Karpas-422 (cell line): Measurements from ENCODE around the gene SKOR2. TPM values are rescaled to one million over a fixed set of nuclear protein-coding genes. Genes with fewer than 3 reads are reported as not detected.
"Not testable (repeated sequence)": the region's sequence is repeated elsewhere in the genome, so short reads cannot be mapped to it uniquely, and the experiment has no call there.

Experiments used
- DNase-seq: peaks from one replicate; pipeline ENCODE4 v3.0.0-alpha.2; 2015
- H2AFZ ChIP-seq: fragments of 200-600 bp; sonication (generic); 2 replicates; pipeline ENCODE4 v1.6.1; 2014; ENCODE audit warnings: antibody characterized with exemption, low read length, mixed read lengths
- H3K27ac ChIP-seq: fragments of 200-600 bp; sonication (generic); 2 replicates; pipeline ENCODE4 v1.5.1; 2014; ENCODE audit warnings: mild to moderate bottlenecking, low read length, moderate library complexity
- H3K27me3 ChIP-seq: fragments of 200-600 bp; sonication (generic); 2 replicates; pipeline ENCODE4 v1.6.1; 2014; ENCODE audit warnings: low read length, mixed read lengths
- H3K36me3 ChIP-seq: fragments of 200-600 bp; sonication (generic); 2 replicates; pipeline ENCODE4 v1.6.1; 2014; ENCODE audit warnings: low read length, mixed read lengths; ENCODE audit not compliant: insufficient read depth
- H3K4me1 ChIP-seq: fragments of 200-600 bp; sonication (generic); 2 replicates; pipeline ENCODE4 v1.6.1; 2014; ENCODE audit warnings: mild to moderate bottlenecking, low read length, mixed read lengths
- H3K4me2 ChIP-seq: fragments of 200-600 bp; sonication (generic); 2 replicates; pipeline ENCODE4 v1.6.1; 2014; ENCODE audit warnings: low read length, low read depth, mild to moderate bottlenecking; ENCODE audit not compliant: poor library complexity, severe bottlenecking
- H3K4me3 ChIP-seq: fragments of 200-600 bp; sonication (generic); 2 replicates; pipeline ENCODE4 v1.5.1; 2014; ENCODE audit warnings: mild to moderate bottlenecking, antibody characterized with exemption, low read length, mixed read lengths
- H3K79me2 ChIP-seq: fragments of 200-600 bp; sonication (generic); 2 replicates; pipeline ENCODE4 v1.6.1; 2014; ENCODE audit warnings: mild to moderate bottlenecking, low read length, mixed read lengths
- H3K9ac ChIP-seq: fragments of 200-600 bp; sonication (generic); 2 replicates; pipeline ENCODE4 v1.6.0; 2014; ENCODE audit warnings: low read length
- H3K9me2 ChIP-seq: fragments of 200-600 bp; sonication (generic), shearing (Covaris generic); replicated peaks from 2 replicates; pipeline ENCODE4 v1.6.0; 2014; ENCODE audit warnings: mild to moderate bottlenecking, low read length, moderate library complexity; ENCODE audit not compliant: insufficient read depth
- H3K9me3 ChIP-seq: fragments of 300-700, 200-600 bp; sonication (generic); 2 replicates; pipeline ENCODE4 v1.6.1; 2014; ENCODE audit warnings: low read length, mixed read lengths
- H4K20me1 ChIP-seq: fragments of 200-600 bp; sonication (generic); 2 replicates; pipeline ENCODE4 v1.6.1; 2014; ENCODE audit warnings: mild to moderate bottlenecking, antibody characterized with exemption, low read length, low read depth; ENCODE audit not compliant: insufficient read depth
- total RNA-seq: library from RNA; depleted of rRNA; stranded (reverse); fragments of >200 nt; shearing (Covaris generic); gene quantifications from 2 replicates; pipeline ENCODE4 v1.2.3, GENCODE V29; 2014; ENCODE audit warnings: low replicate concordance

The SKOR2 gene
- total RNA-seq, 1 experiment from 2014 or later, result not detected

DNA sequence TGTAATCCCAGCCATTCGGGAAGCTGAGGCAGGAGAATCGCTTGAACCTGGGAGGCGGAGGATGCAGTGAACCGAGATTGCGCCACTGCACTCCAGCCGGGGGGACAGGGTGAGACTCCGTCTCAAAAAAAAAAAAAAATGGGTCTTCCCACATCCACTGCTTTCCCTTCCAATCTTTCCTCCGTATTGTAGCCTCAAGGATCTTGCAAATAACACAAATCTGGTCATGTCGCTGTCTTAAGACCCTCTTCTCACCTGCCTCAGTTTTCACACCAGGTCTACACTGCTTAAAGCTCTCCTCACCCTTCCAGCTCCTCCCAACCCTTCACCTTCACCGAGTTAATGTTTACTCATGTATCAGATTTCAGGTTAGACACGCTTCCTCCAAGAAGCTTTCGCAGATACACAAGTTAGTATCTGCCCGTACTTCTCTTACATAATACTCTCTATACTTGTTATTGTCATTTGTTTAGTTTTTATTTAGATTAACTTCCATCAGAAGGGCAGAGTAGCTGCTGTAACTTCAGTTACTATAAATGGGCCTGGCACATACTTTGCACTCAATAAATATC is 76.8 kb downstream of the SKOR2 start:
- Histone ChIP-seq H3K27ac (peak overlapping the region; percentile 14; the same call in 1 of the 2 replicates), H2AFZ (no peak overlapping the region), H4K20me1 (peaks cover 5% of the 10 kb centered on the region; the same call in 1 of the 2 replicates), H3K27me3 (no peaks in the 10 kb centered on the region), H3K9me2 (no peaks in the 10 kb centered on the region), H3K36me3 (peaks cover 7% of the 10 kb centered on the region), H3K4me3 (peak overlapping the region; percentile 98), H3K79me2 (peaks cover 65% of the 10 kb centered on the region), H3K4me1 (peaks cover 32% of the 10 kb centered on the region), H3K9me3 (no peaks in the 10 kb centered on the region), H3K9ac (peak overlapping the region; percentile 95), H3K4me2 (peak overlapping the region; percentile 94)
- DNase-seq, result no peak

DNA sequence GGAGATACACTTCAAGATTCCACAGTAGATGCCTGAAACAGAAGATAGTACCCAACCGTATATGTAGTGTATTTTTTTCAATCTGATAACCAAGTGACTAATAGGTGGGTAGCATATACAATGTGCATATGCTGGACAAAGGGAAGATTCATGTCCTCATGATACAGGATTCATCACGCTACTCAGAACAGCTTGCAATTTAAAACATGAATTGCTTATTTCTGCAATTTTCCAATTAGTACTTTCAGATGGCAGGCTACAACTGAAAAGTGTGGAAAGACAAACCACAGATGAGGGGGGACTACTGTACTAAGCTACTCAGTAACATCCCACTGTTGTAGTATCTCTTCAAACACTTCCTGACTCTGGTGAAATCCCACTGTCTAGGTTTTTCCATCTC is 79.0 kb downstream of the SKOR2 start:
- no peaks in the 10 kb centered on the region for H3K27me3 ChIP-seq
- no peak overlapping the region for H3K4me3 ChIP-seq
- H3K27ac ChIP-seq, result no peak overlapping the region
- H3K4me2 ChIP-seq, result no peak overlapping the region
- H4K20me1 ChIP-seq, result peaks cover 5% of the 10 kb centered on the region; the same call in 1 of the 2 replicates
- peaks cover 7% of the 10 kb centered on the region for H3K36me3 ChIP-seq
- no peak for DNase-seq
- H3K9ac ChIP-seq, result no peak overlapping the region
- H3K9me2 ChIP-seq, result no peaks in the 10 kb centered on the region
- peaks cover 83% of the 10 kb centered on the region for H3K79me2 ChIP-seq
- no peaks in the 10 kb centered on the region for H3K9me3 ChIP-seq
- H3K4me1 ChIP-seq, result peaks cover 29% of the 10 kb centered on the region
- H2AFZ ChIP-seq, result no peak overlapping the region

DNA sequence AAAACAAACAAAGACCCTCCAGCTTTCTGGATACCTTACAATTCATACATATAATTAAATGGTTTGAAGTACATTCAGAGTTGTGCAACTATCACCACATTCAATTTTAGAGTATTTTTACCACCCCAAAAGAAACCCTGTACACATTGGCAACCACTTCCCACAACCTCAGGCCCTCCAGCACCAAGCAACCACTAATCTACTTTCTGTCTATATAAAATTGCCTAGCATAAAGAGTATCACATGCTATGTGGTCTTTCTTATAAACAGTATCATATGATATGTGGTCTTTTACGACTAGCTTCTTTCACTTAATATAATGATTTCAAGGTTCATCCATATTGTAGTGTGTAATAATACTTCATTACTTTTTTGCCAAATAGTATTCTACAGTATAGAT is 82.5 kb downstream of the SKOR2 start:
- H3K4me1 ChIP-seq, result peaks cover 32% of the 10 kb centered on the region
- no peaks in the 10 kb centered on the region for H3K27me3 ChIP-seq
- H3K9ac ChIP-seq, result no peak overlapping the region
- DNase-seq, result no peak
- H4K20me1 ChIP-seq, result no peaks in the 10 kb centered on the region; the same call in 1 of the 2 replicates
- peaks cover 96% of the 10 kb centered on the region for H3K79me2 ChIP-seq
- H3K9me3 ChIP-seq, result no peaks in the 10 kb centered on the region
- H3K36me3 ChIP-seq, result peaks cover 7% of the 10 kb centered on the region
- no peak overlapping the region for H3K4me3 ChIP-seq
- no peaks in the 10 kb centered on the region for H3K9me2 ChIP-seq
- H2AFZ ChIP-seq, result no peak overlapping the region
- H3K4me2 ChIP-seq, result no peak overlapping the region
- H3K27ac ChIP-seq, result no peak overlapping the region

DNA sequence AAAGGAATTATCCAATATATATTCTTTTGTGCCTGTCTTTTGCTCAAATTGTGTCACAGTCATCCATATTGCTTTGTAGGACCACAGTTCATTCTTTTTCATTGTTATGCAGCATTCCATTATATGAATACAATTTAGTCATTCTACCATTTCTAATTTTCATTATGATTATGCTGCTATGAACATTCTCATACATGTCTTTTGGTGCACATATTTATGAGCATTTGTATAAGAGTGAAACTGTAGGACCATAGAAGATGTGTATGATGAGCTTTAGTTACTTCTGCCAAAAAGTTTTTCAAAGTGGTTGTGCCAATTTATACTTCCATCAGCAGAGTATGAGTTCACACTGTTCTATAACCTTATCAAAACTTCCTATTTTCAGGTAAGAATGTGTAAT is 83.0 kb downstream of the SKOR2 start:
- Histone ChIP-seq H2AFZ (no peak overlapping the region), H3K4me3 (no peak overlapping the region), H3K9me2 (no peaks in the 10 kb centered on the region), H3K9me3 (no peaks in the 10 kb centered on the region), H3K36me3 (peaks cover 5% of the 10 kb centered on the region; the same call in 1 of the 2 replicates), H3K4me1 (peaks cover 32% of the 10 kb centered on the region), H3K27ac (no peak overlapping the region), H3K9ac (no peak overlapping the region), H3K4me2 (no peak overlapping the region), H3K79me2 (peaks cover 96% of the 10 kb centered on the region), H4K20me1 (no peaks in the 10 kb centered on the region; the same call in 1 of the 2 replicates), H3K27me3 (no peaks in the 10 kb centered on the region)
- DNase-seq, result no peak

DNA sequence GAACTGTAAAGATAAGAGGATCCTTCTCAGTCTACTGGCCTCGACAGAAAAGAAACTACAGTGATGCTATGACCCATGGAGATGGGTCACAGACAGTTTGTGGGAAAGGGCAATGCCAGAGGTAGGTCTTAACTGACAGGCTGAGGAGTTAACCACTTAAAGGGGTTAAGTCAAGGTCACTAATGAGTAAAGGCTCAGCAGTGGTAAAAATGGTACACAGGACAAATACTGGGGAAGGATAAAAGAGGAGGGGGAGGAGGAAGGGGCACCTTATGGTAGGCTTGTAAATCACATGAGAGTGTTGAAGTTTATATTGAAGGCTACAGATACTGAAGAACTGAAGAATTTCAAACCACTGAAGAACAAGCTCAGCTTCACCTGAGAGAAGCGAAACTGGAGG is 85.2 kb downstream of the SKOR2 start:
- no peak overlapping the region for H2AFZ ChIP-seq
- no peaks in the 10 kb centered on the region for H4K20me1 ChIP-seq
- no peaks in the 10 kb centered on the region for H3K9me2 ChIP-seq
- no peaks in the 10 kb centered on the region for H3K36me3 ChIP-seq
- no peak overlapping the region for H3K4me3 ChIP-seq
- DNase-seq, result no peak
- H3K4me2 ChIP-seq, result no peak overlapping the region
- H3K9ac ChIP-seq, result no peak overlapping the region
- H3K79me2 ChIP-seq, result peaks cover 96% of the 10 kb centered on the region
- no peaks in the 10 kb centered on the region for H3K27me3 ChIP-seq
- H3K9me3 ChIP-seq, result no peaks in the 10 kb centered on the region
- H3K4me1 ChIP-seq, result peaks cover 25% of the 10 kb centered on the region
- H3K27ac ChIP-seq, result no peak overlapping the region

DNA sequence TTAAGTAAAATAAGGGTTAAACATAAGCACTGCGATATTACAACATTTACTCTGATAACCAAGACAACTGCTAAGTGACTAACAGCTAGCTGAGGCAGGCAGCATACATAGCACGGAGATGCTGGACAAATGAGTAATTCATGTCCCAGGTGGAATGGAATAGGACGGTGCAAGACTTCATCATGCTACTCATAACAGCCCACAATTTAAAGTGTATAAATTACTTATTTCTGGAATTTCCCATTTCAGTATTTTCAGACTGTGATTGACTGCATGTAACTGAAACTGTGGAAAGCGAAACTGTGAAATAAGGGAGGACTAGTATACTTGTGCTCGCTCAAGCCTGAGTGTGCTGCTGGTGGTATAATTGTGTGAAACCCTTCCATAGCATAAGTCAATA is 88.2 kb downstream of the SKOR2 start:
- Histone ChIP-seq H3K27ac (no peak overlapping the region), H3K36me3 (0 out of 2 replicates have a peak, but pooled peaks cover 3% of the 10 kb centered on the region), H3K4me3 (no peak overlapping the region), H3K9ac (no peak overlapping the region), H4K20me1 (no peaks in the 10 kb centered on the region), H3K4me1 (peaks cover 25% of the 10 kb centered on the region), H3K4me2 (no peak overlapping the region), H3K27me3 (no peaks in the 10 kb centered on the region), H3K9me3 (no peaks in the 10 kb centered on the region), H3K79me2 (peaks cover 97% of the 10 kb centered on the region), H3K9me2 (no peaks in the 10 kb centered on the region), H2AFZ (no peak overlapping the region)
- DNase-seq, result no peak

DNA sequence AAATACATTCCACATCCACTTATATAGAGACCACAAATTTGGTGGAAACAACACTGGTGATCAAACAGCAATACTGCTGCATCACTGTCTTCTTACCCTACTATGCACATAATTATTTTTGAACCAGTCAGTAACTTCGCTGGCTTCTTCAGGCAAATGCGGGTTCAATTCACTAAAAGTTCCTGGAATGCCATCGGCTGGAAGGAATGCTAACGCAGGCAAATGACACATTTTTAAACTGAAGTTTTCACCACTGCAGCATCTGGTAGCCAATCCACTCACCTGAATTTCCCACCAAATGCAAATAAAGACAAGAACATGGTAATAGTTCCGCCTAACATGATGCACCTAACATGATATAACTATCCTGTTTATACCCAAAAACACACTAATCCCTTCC is 91.2 kb downstream of the SKOR2 start:
- Histone ChIP-seq H3K36me3 (peaks cover 15% of the 10 kb centered on the region; the same call in 1 of the 2 replicates), H3K27me3 (no peaks in the 10 kb centered on the region), H3K4me3 (no peak overlapping the region), H3K27ac (no peak overlapping the region), H4K20me1 (no peaks in the 10 kb centered on the region), H2AFZ (no peak overlapping the region), H3K79me2 (peaks cover 92% of the 10 kb centered on the region), H3K4me1 (peaks cover 20% of the 10 kb centered on the region), H3K9me2 (no peaks in the 10 kb centered on the region), H3K9ac (no peak overlapping the region), H3K4me2 (no peak overlapping the region), H3K9me3 (no peaks in the 10 kb centered on the region)
- no peak for DNase-seq

DNA sequence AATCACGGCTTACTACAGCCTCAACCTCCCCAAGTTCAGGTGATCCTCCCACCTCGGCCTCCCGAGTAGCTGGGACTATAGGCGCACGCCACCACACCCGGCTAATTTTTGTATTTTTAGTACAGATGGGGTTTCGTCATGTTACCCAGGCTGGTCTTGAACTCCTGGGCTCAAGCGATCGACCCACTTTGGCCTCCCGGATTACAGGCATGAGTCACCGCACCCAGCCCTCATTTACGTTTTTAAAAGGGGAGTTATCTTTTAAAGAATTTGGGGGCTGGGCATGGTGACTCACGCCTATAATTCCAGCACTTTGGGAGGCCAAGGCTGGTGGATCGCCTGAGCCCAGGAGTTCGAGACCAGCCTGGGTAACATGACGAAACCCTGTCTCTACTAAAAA is 93.1 kb downstream of the SKOR2 start:
- not testable (repeated sequence) for H3K27ac ChIP-seq, H4K20me1 ChIP-seq, H3K27me3 ChIP-seq, H2AFZ ChIP-seq, H3K9me3 ChIP-seq, H3K4me1 ChIP-seq, H3K9me2 ChIP-seq, H3K9ac ChIP-seq, H3K4me3 ChIP-seq, DNase-seq, H3K4me2 ChIP-seq
- H3K36me3 ChIP-seq, result peaks cover 25% of the 10 kb centered on the region; the same call in 1 of the 2 replicates
- H3K79me2 ChIP-seq, result peaks cover 74% of the 10 kb centered on the region
